HEK293 (cell line): Measurements from ENCODE around the gene KCNIP4.

Experiments
- CTCF ChIA-PET: fragments of 350-600 bp; formaldehyde crosslinking; extraction: SDS; loops from one replicate; lab custom pipeline; 2021; ENCODE audit warnings: antibody characterized with exemption; lab: Yijun Ruan, JAX
- POLR2A ChIA-PET: fragments of 300-600 bp; formaldehyde crosslinking; extraction: SDS; loops from one replicate; lab custom pipeline; 2020; ENCODE audit warnings: antibody characterized with exemption, inconsistent platforms; lab: Yijun Ruan, JAX
- H3K27ac ChIP-seq: fragments of 200-500 bp; sonication (Bioruptor generic); 2 replicates; pipeline ENCODE4 v1.5.1; 2014; ENCODE audit warnings: low read depth, low read length, control low read depth, inconsistent platforms; ENCODE audit errors: extremely low read depth
- H3K36me3 ChIP-seq, 2 experiments: fragments of 200-500 bp in 1 of 2; sonication (Bioruptor generic) in 1 of 2; 1 replicate in 1 of 2; 2 replicates in 1 of 2; pipeline ENCODE4 v1.5.1; 2014 to 2017; ENCODE audit warnings: inconsistent platforms in 2 of 2, low read length in 2 of 2; ENCODE audit not compliant: control insufficient read depth in 2 of 2, insufficient read depth in 1 of 2
- H3K4me1 ChIP-seq: fragments of 200-500 bp; sonication (Bioruptor generic); 2 replicates; pipeline ENCODE4 v1.5.1; 2014; ENCODE audit warnings: mild to moderate bottlenecking, low read length, inconsistent platforms; ENCODE audit not compliant: control insufficient read depth, insufficient read depth
- H3K4me3 ChIP-seq: 2 replicates; pipeline ENCODE4 v1.5.1; 2011; ENCODE audit warnings: low read depth, mild to moderate bottlenecking, control low read depth, low read length, moderate library complexity
- H3K9me3 ChIP-seq: fragments of 200-500 bp; sonication (Bioruptor generic); 2 replicates; pipeline ENCODE4 v1.5.1; 2014; ENCODE audit warnings: low read depth, low read length, inconsistent platforms; ENCODE audit not compliant: control insufficient read depth, insufficient read depth
- EGR2 ChIP-seq: fragments of 450-650 bp; formaldehyde crosslinking; IDR thresholded peaks from 2 replicates; pipeline ENCODE4 v1.5.1; 2016; ENCODE audit warnings: low read depth, missing biosample characterization, missing genetic modification characterization
- KLF8 ChIP-seq: fragments of 450-650 bp; formaldehyde crosslinking; IDR thresholded peaks from 2 replicates; pipeline ENCODE4 v1.5.1; 2016; ENCODE audit warnings: missing biosample characterization, missing genetic modification characterization
- SCRT2 ChIP-seq: fragments of 450-650 bp; formaldehyde crosslinking; IDR thresholded peaks from 2 replicates; pipeline ENCODE4 v1.5.1; 2016; ENCODE audit warnings: missing biosample characterization, missing genetic modification characterization
- ZBTB1 ChIP-seq: fragments of 450-650 bp; formaldehyde crosslinking; IDR thresholded peaks from 2 replicates; pipeline ENCODE4 v1.5.1; 2016; ENCODE audit warnings: missing biosample characterization, missing genetic modification characterization
- ZNF19 ChIP-seq: fragments of 450-650 bp; formaldehyde crosslinking; IDR thresholded peaks from 2 replicates; pipeline ENCODE4; 2016; ENCODE audit warnings: missing biosample characterization, missing genetic modification characterization, low read depth
- ZNF223 ChIP-seq: fragments of 450-650 bp; formaldehyde crosslinking; IDR thresholded peaks from 2 replicates; pipeline ENCODE4 v1.5.1; 2016; ENCODE audit warnings: missing biosample characterization, missing genetic modification characterization
- ZNF23 ChIP-seq: fragments of 450-650 bp; formaldehyde crosslinking; IDR thresholded peaks from 2 replicates; pipeline ENCODE4 v1.5.1; 2016; ENCODE audit warnings: missing biosample characterization, missing genetic modification characterization, borderline replicate concordance
- ZNF248 ChIP-seq: fragments of 450-650 bp; formaldehyde crosslinking; IDR thresholded peaks from 2 replicates; pipeline ENCODE4 v1.5.1; 2017; ENCODE audit warnings: missing biosample characterization, missing genetic modification characterization
- ZNF37A ChIP-seq: fragments of 450-650 bp; IDR thresholded peaks from 2 replicates; pipeline ENCODE4 v1.5.1; 2018; ENCODE audit warnings: missing biosample characterization, missing genetic modification characterization
- ZNF571 ChIP-seq: fragments of 450-650 bp; formaldehyde crosslinking; IDR thresholded peaks from 2 replicates; pipeline ENCODE4 v1.5.0; 2017; ENCODE audit warnings: missing biosample characterization, missing genetic modification characterization
- ZNF596 ChIP-seq: fragments of 450-650 bp; IDR thresholded peaks from 2 replicates; pipeline ENCODE4 v1.5.0; 2018; ENCODE audit warnings: missing biosample characterization, mild to moderate bottlenecking, missing genetic modification characterization, moderate library complexity
- ZNF707 ChIP-seq: fragments of 450-650 bp; formaldehyde crosslinking; IDR thresholded peaks from 2 replicates; pipeline ENCODE4 v1.5.1; 2016; ENCODE audit warnings: missing biosample characterization, missing genetic modification characterization
- ZNF747 ChIP-seq: fragments of 450-650 bp; formaldehyde crosslinking; IDR thresholded peaks from 2 replicates; pipeline ENCODE4 v1.5.1; 2016; ENCODE audit warnings: missing biosample characterization, missing genetic modification characterization
- ZNF785 ChIP-seq: fragments of 450-650 bp; formaldehyde crosslinking; IDR thresholded peaks from 2 replicates; pipeline ENCODE4 v1.5.1; 2016; ENCODE audit warnings: missing biosample characterization, missing genetic modification characterization
- TF ChIP-seq, protein P1 (sequence below): fragments of 450-650 bp; formaldehyde crosslinking; IDR thresholded peaks from 2 replicates; pipeline ENCODE4 v1.5.1; 2016; ENCODE audit warnings: missing biosample characterization, missing genetic modification characterization, low read depth
- TF ChIP-seq, protein P2 (sequence below): IDR thresholded peaks from 2 replicates; pipeline ENCODE4 v1.6.1; 2011; ENCODE audit warnings: mild to moderate bottlenecking, low read depth, low read length, borderline replicate concordance
- TF ChIP-seq, protein P3 (sequence below): fragments of 450-650 bp; formaldehyde crosslinking; IDR thresholded peaks from 2 replicates; pipeline ENCODE4 v1.5.1; 2016; ENCODE audit warnings: missing biosample characterization, missing genetic modification characterization
- TF ChIP-seq, protein P4 (sequence below): fragments of 450-650 bp; formaldehyde crosslinking; IDR thresholded peaks from 2 replicates; pipeline ENCODE4 v1.5.1; 2017; ENCODE audit warnings: missing biosample characterization, missing genetic modification characterization

Gene KCNIP4

DNA sequence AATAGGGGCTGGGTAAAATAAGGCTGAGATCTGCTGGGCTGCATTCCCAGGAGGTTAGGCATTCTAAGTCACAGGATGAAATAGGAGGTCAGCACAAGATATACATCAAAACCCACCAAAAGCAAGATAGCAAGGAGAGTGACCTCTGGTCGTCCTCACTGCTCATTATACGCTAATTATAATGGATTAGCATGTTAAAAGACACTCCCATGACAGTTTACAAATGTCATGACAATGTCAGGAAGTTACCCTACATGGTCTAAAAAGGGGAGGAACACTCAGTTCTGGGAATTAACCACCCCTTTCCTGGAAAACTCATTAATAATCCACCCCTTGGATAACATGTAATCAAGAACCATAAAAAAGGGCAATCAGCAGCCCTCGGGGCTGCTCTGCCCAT is 403.6 kb downstream of the KCNIP4 start:
- H3K9me3 ChIP-seq: no peaks in the 10 kb centered on the region
- H3K36me3 ChIP-seq: no peaks in the 10 kb centered on the region
- POLR2A ChIA-PET: no interaction called here
- H3K4me1 ChIP-seq: no peaks in the 10 kb centered on the region
- CTCF ChIA-PET: no interaction called here
- no peak overlapping the region for H3K4me3 ChIP-seq
- H3K27ac ChIP-seq: no peak overlapping the region
- TF ChIP-seq ZNF248 (no peak), ZNF19 (tag by site-specific recombination) (no peak), ZNF37A (tag by site-specific recombination) (no peak), ZNF223 (tag by site-specific recombination) (no peak)
- TF ChIP-seq, protein P1, sequence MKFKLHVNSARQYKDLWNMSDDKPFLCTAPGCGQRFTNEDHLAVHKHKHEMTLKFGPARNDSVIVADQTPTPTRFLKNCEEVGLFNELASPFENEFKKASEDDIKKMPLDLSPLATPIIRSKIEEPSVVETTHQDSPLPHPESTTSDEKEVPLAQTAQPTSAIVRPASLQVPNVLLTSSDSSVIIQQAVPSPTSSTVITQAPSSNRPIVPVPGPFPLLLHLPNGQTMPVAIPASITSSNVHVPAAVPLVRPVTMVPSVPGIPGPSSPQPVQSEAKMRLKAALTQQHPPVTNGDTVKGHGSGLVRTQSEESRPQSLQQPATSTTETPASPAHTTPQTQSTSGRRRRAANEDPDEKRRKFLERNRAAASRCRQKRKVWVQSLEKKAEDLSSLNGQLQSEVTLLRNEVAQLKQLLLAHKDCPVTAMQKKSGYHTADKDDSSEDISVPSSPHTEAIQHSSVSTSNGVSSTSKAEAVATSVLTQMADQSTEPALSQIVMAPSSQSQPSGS (tag by site-specific recombination): no peak
- TF ChIP-seq, protein P2, sequence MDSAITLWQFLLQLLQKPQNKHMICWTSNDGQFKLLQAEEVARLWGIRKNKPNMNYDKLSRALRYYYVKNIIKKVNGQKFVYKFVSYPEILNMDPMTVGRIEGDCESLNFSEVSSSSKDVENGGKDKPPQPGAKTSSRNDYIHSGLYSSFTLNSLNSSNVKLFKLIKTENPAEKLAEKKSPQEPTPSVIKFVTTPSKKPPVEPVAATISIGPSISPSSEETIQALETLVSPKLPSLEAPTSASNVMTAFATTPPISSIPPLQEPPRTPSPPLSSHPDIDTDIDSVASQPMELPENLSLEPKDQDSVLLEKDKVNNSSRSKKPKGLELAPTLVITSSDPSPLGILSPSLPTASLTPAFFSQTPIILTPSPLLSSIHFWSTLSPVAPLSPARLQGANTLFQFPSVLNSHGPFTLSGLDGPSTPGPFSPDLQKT: no peak

DNA sequence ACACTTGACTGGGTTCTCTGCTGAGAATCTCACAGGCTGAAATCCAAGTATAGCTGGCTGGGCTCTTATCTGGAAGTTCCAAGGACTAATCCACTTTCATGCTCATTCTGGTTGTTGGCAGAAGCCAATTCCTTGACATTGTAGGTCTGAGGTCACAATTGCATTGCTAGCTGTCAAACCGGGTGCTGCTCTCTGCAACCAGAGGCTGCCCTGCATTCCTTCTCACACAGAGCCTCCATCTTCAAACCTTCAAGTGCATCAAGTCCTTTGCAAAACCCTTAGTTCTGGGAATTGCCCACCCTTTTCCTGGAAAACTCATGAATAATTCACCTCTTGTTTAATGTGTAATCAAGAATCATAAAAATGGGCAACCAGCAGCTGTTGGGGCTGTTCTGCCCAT is 404.2 kb downstream of the KCNIP4 start:
- H3K4me1 ChIP-seq: no peaks in the 10 kb centered on the region
- CTCF ChIA-PET: interaction anchor here (0.6 kb wide), 1 partner anchor 161 kb away, joined by 3 read pairs; no protein-coding TSS in a partner anchor
- no peaks in the 10 kb centered on the region for H3K36me3 ChIP-seq
- TF ChIP-seq, protein P3, sequence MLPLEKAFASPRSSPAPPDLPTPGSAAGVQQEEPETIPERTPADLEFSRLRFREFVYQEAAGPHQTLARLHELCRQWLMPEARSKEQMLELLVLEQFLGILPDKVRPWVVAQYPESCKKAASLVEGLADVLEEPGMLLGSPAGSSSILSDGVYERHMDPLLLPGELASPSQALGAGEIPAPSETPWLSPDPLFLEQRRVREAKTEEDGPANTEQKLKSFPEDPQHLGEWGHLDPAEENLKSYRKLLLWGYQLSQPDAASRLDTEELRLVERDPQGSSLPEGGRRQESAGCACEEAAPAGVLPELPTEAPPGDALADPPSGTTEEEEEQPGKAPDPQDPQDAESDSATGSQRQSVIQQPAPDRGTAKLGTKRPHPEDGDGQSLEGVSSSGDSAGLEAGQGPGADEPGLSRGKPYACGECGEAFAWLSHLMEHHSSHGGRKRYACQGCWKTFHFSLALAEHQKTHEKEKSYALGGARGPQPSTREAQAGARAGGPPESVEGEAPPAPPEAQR: no peak
- TF ChIP-seq, protein P4, sequence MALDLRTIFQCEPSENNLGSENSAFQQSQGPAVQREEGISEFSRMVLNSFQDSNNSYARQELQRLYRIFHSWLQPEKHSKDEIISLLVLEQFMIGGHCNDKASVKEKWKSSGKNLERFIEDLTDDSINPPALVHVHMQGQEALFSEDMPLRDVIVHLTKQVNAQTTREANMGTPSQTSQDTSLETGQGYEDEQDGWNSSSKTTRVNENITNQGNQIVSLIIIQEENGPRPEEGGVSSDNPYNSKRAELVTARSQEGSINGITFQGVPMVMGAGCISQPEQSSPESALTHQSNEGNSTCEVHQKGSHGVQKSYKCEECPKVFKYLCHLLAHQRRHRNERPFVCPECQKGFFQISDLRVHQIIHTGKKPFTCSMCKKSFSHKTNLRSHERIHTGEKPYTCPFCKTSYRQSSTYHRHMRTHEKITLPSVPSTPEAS (tag by site-specific recombination): no peak
- TF ChIP-seq ZNF785 (no peak), KLF8 (no peak), ZNF23 (tag by site-specific recombination) (no peak)
- H3K9me3 ChIP-seq: no peaks in the 10 kb centered on the region
- POLR2A ChIA-PET: no interaction called here
- no peak overlapping the region for H3K27ac ChIP-seq
- H3K4me3 ChIP-seq: no peak overlapping the region

DNA sequence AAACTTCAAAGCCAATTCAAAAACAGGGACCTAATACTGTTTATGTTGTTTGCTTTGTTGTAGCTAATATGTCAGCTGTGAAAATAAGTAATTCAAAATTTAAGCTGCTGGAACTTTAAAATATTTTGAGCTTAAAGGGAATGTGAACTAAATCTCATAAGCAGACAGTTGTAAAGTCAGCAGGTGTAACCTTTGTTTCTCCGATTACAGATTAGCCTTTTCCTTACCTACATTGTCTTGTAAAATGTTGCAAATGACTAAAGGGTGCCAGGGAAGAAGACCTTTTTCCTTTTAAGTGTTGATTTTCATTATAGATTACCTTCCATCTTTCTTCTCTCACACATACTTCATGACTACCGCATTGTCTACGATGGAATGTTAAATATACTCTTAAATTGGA is 405.1 kb downstream of the KCNIP4 start:
- Histone ChIP-seq H3K4me3 (no peak overlapping the region), H3K4me1 (no peaks in the 10 kb centered on the region), H3K36me3 (no peaks in the 10 kb centered on the region), H3K27ac (no peak overlapping the region), H3K9me3 (no peaks in the 10 kb centered on the region)
- POLR2A ChIA-PET: no interaction called here
- CTCF ChIA-PET: interaction anchor here (0.6 kb wide), 1 partner anchor 340 kb away, joined by 3 read pairs; no protein-coding TSS in a partner anchor
- no peak for TF ChIP-seq ZNF571 (tag by site-specific recombination)
- TF ChIP-seq EGR2: no peak

DNA sequence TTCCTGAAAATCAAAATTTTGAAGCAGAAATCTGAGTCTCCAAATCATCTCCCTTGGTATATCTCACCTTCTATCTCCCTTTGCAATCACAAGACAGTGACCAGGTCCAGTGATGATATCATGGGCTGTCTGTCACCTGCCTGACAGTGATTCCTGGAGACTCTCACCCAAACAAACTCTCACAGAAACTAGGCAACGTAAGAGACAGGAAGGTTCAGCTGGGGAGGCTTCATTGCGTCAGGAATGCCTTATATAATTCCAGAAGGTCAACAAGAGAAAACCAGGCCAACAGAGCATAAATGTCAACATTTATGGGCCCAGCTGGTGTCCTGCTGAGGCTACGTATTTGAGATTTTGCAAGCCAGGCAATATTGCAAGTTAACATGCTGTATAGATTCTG is 412.7 kb downstream of the KCNIP4 start:
- Histone ChIP-seq H3K9me3 (no peaks in the 10 kb centered on the region), H3K36me3 (no peaks in the 10 kb centered on the region), H3K27ac (no peak overlapping the region), H3K4me3 (no peak overlapping the region), H3K4me1 (no peaks in the 10 kb centered on the region)
- POLR2A ChIA-PET: no interaction called here
- CTCF ChIA-PET: no interaction called here
- no peak for TF ChIP-seq ZNF747
- TF ChIP-seq SCRT2 (tag by site-specific recombination): no peak
- no peak for TF ChIP-seq ZNF707 (tag by site-specific recombination)
- TF ChIP-seq ZNF596 (tag by site-specific recombination): no peak
- no peak for TF ChIP-seq ZBTB1 (tag by site-specific recombination)
